H9 (cell line): Measurements from ENCODE around the gene RBM14. TPM values are rescaled to one million over a fixed set of nuclear protein-coding genes. Genes with fewer than 3 reads are reported as not detected.

Source experiments
- DNase-seq: peaks from one replicate; pipeline ENCODE4 v3.0.0-alpha.2; 2017
- H2AFZ ChIP-seq: one replicate; pipeline ENCODE4 v1.6.1; 2013; ENCODE audit warnings: mild to moderate bottlenecking, low read length, control low read depth, moderate library complexity
- H2AK5ac ChIP-seq: 2 replicates; pipeline ENCODE4 v1.6.1; 2013; ENCODE audit warnings: low read length, control low read depth, mixed read lengths; ENCODE audit not compliant: insufficient read length
- H2BK120ac ChIP-seq: one replicate; pipeline ENCODE4 v1.6.1; 2013; ENCODE audit warnings: low read depth, mild to moderate bottlenecking, low read length, control low read depth, inconsistent platforms; ENCODE audit not compliant: poor library complexity, severe bottlenecking
- H2BK12ac ChIP-seq: 2 replicates; pipeline ENCODE4 v1.6.1; 2013; ENCODE audit warnings: low read length, control low read depth, mixed read lengths, low read depth; ENCODE audit not compliant: insufficient read length
- H2BK15ac ChIP-seq: 2 replicates; pipeline ENCODE4 v1.6.1; 2013; ENCODE audit warnings: low read depth, low read length, control low read depth
- H2BK20ac ChIP-seq: one replicate; pipeline ENCODE4 v1.6.1; 2013; ENCODE audit warnings: low read depth, mild to moderate bottlenecking, low read length, control low read depth, inconsistent platforms; ENCODE audit not compliant: poor library complexity, severe bottlenecking
- H2BK5ac ChIP-seq: 2 replicates; pipeline ENCODE4 v1.6.1; 2013; ENCODE audit warnings: low read length, control low read depth, mixed read lengths; ENCODE audit not compliant: insufficient read length
- H3K14ac ChIP-seq: 2 replicates; pipeline ENCODE4 v1.6.1; 2013; ENCODE audit warnings: low read length, control low read depth; ENCODE audit not compliant: insufficient read depth
- H3K18ac ChIP-seq: 2 replicates; pipeline ENCODE4 v1.6.1; 2013; ENCODE audit warnings: low read depth, mild to moderate bottlenecking, mixed read lengths, low read length, control low read depth; ENCODE audit not compliant: insufficient read length
- H3K23ac ChIP-seq: 2 replicates; pipeline ENCODE4 v1.6.1; 2013; ENCODE audit warnings: low read length, control low read depth, mixed read lengths, low read depth; ENCODE audit not compliant: insufficient read length
- H3K23me2 ChIP-seq: 2 replicates; pipeline ENCODE4 v1.6.1; 2013; ENCODE audit warnings: low read depth, mild to moderate bottlenecking, mixed read lengths, low read length, control low read depth; ENCODE audit not compliant: insufficient read length, poor library complexity, severe bottlenecking
- H3K27ac ChIP-seq: 2 replicates; pipeline ENCODE4 v1.5.1; 2013; ENCODE audit warnings: low read length, control low read depth, mixed read lengths, low read depth; ENCODE audit not compliant: insufficient read length
- H3K27me3 ChIP-seq: 2 replicates; pipeline ENCODE4 v1.6.1; 2013; ENCODE audit warnings: low read length, control low read depth, inconsistent platforms; ENCODE audit not compliant: insufficient read depth
- H3K4ac ChIP-seq: 2 replicates; pipeline ENCODE4 v1.6.1; 2013; ENCODE audit warnings: low read depth, mild to moderate bottlenecking, control low read depth, inconsistent platforms, low read length, moderate library complexity
- H3K4me1 ChIP-seq: 2 replicates; pipeline ENCODE4 v1.6.1; 2013; ENCODE audit warnings: low read length, control low read depth, inconsistent platforms; ENCODE audit not compliant: insufficient read depth
- H3K4me2 ChIP-seq: 2 replicates; pipeline ENCODE4 v1.6.1; 2013; ENCODE audit warnings: low read length, control low read depth, mixed read lengths; ENCODE audit not compliant: insufficient read length, insufficient read depth
- H3K56ac ChIP-seq: 2 replicates; pipeline ENCODE4 v1.6.1; 2013; ENCODE audit warnings: low read depth, mild to moderate bottlenecking, mixed read lengths, low read length, control low read depth; ENCODE audit not compliant: insufficient read length
- H3K79me1 ChIP-seq: 2 replicates; pipeline ENCODE4 v1.6.1; 2013; ENCODE audit warnings: low read depth, mild to moderate bottlenecking, moderate library complexity, low read length, control low read depth, inconsistent platforms; ENCODE audit not compliant: insufficient read depth, poor library complexity, severe bottlenecking
- H3K79me2 ChIP-seq: 2 replicates; pipeline ENCODE4 v1.6.1; 2013; ENCODE audit warnings: low read length, control low read depth, inconsistent platforms; ENCODE audit not compliant: insufficient read depth
- H3K9ac ChIP-seq: 2 replicates; pipeline ENCODE4 v1.6.1; 2013; ENCODE audit warnings: low read length, control low read depth, mixed read lengths; ENCODE audit not compliant: insufficient read length; ENCODE audit errors: extremely low read depth
- H3K9me3 ChIP-seq: one replicate; pipeline ENCODE4 v1.6.1; 2013; ENCODE audit warnings: low read depth, low read length, inconsistent platforms; ENCODE audit not compliant: control insufficient read depth
- H3T11ph ChIP-seq: one replicate; pipeline ENCODE4 v1.6.1; 2013; ENCODE audit warnings: mild to moderate bottlenecking, low read length, control low read depth, inconsistent platforms
- H4K20me1 ChIP-seq: one replicate; pipeline ENCODE4 v1.6.1; 2013; ENCODE audit not compliant: control insufficient read depth, insufficient read length, insufficient read depth
- H4K5ac ChIP-seq: 2 replicates; pipeline ENCODE4 v1.6.1; 2013; ENCODE audit warnings: low read depth, mild to moderate bottlenecking, mixed read lengths, low read length, control low read depth; ENCODE audit not compliant: insufficient read length
- H4K8ac ChIP-seq: replicated peaks from 2 replicates; pipeline ENCODE4 v1.6.1; 2013; ENCODE audit warnings: low read length, control low read depth, mixed read lengths, low read depth; ENCODE audit not compliant: insufficient read length
- H4K91ac ChIP-seq: 2 replicates; pipeline ENCODE4 v1.6.1; 2013; ENCODE audit warnings: low read depth, mild to moderate bottlenecking, moderate library complexity, mixed read lengths, low read length, control low read depth; ENCODE audit not compliant: insufficient read length
- H3K27ac Mint-ChIP-seq, 3 experiments: 2 replicates in 2 of 3; 3 replicates in 1 of 3; pipeline ENCODE4 v1.8.0; 2020 to 2021; ENCODE audit warnings: mixed read lengths in 3 of 3, mild to moderate bottlenecking in 1 of 3, moderate library complexity in 1 of 3
- H3K27me3 Mint-ChIP-seq: 2 replicates; pipeline ENCODE4 v1.8.0; 2021; ENCODE audit warnings: low read depth, mild to moderate bottlenecking, moderate library complexity, mixed read lengths
- H3K36me3 Mint-ChIP-seq, 3 experiments: 2 replicates in 2 of 3; 3 replicates in 1 of 3; pipeline ENCODE4 v1.8.0; 2020 to 2021; ENCODE audit warnings: low read depth in 3 of 3, mixed read lengths in 3 of 3; ENCODE audit not compliant: insufficient read depth in 1 of 3
- H3K4me1 Mint-ChIP-seq, 2 experiments: 2 replicates each; pipeline ENCODE4 v1.8.0; 2020; ENCODE audit warnings: mixed read lengths in 2 of 2
- H3K4me3 Mint-ChIP-seq, 2 experiments: 2 replicates in 1 of 2; 3 replicates in 1 of 2; pipeline ENCODE4 v1.8.0; 2020 to 2021; ENCODE audit warnings: mild to moderate bottlenecking in 2 of 2, mixed read lengths in 2 of 2, moderate library complexity in 1 of 2
- H3K9me3 Mint-ChIP-seq, 2 experiments: 2 replicates in 1 of 2; 3 replicates in 1 of 2; pipeline ENCODE4 v1.8.0; 2020; ENCODE audit warnings: mild to moderate bottlenecking in 2 of 2, mixed read lengths in 2 of 2, moderate library complexity in 1 of 2
- WGBS: extraction: QIAGEN DNeasy Blood & Tissue Kit; methylation state at CpG from one replicate; pipeline ENCODE4 v1.1.7; 2013; ENCODE audit warnings: missing lambda C conversion rate, low lambda C conversion rate, mixed read lengths; ENCODE audit not compliant: insufficient read length; ENCODE audit errors: extremely low coverage; 5-methylcytosine and 5-hydroxymethylcytosine counted together
- total RNA-seq: library from RNA; stranded (reverse); gene quantifications from 2 replicates; pipeline ENCODE4 v1.2.1, GENCODE V29; 2021
- TF ChIP-seq, protein P1 (sequence below): fragments of 200-600 bp; sonication (generic); conservative IDR thresholded peaks from 3 replicates; pipeline ENCODE4 v1.8.0; 2021; ENCODE audit warnings: antibody characterized with exemption, mild to moderate bottlenecking

Gene RBM14
- total RNA-seq, 1 experiment from 2014 or later = 171 TPM

- DNase-seq = no peak
- Histone ChIP-seq H3T11ph (no peak overlapping the region), H4K91ac (no peak overlapping the region), H2BK20ac (no peak overlapping the region), H3K79me1 (no peaks in the 10 kb centered on the region), H2BK12ac (no peak overlapping the region), H3K18ac (no peak overlapping the region), H3K23ac (no peak overlapping the region), H3K9me3 (no peaks in the 10 kb centered on the region), H4K5ac (no peak overlapping the region), H3K79me2 (no peaks in the 10 kb centered on the region), H3K9ac (no peak overlapping the region), H4K20me1 (no peaks in the 10 kb centered on the region), H4K8ac (no peak overlapping the region), H3K56ac (no peak overlapping the region), H2BK15ac (no peak overlapping the region), H3K4ac (no peak overlapping the region), H3K14ac (no peak overlapping the region), H3K23me2 (no peaks in the 10 kb centered on the region), H2AK5ac (no peak overlapping the region), H3K4me1 (peaks cover 11% of the 10 kb centered on the region), H3K27me3 (no peaks in the 10 kb centered on the region), H3K4me2 (no peak overlapping the region), H2AFZ (no peak overlapping the region), H2BK5ac (no peak overlapping the region), H3K27ac (no peak overlapping the region), H2BK120ac (no peak overlapping the region)
- Mint-ChIP-seq H3K27ac (no peak overlapping the region), H3K4me3 (no peak overlapping the region), H3K9me3 (peaks cover 3 to 8% of the 10 kb centered on the region in 2 experiments; a peak in 3 of 5 replicates), H3K4me1 (peaks cover 24 to 30% of the 10 kb centered on the region in 2 experiments), H3K27me3 (peaks cover 2% of the 10 kb centered on the region), H3K36me3 (peaks cover 0 to 23% (median 9%) of the 10 kb centered on the region in 3 experiments; a peak in 6 of 7 replicates)
- TF ChIP-seq, protein P1, sequence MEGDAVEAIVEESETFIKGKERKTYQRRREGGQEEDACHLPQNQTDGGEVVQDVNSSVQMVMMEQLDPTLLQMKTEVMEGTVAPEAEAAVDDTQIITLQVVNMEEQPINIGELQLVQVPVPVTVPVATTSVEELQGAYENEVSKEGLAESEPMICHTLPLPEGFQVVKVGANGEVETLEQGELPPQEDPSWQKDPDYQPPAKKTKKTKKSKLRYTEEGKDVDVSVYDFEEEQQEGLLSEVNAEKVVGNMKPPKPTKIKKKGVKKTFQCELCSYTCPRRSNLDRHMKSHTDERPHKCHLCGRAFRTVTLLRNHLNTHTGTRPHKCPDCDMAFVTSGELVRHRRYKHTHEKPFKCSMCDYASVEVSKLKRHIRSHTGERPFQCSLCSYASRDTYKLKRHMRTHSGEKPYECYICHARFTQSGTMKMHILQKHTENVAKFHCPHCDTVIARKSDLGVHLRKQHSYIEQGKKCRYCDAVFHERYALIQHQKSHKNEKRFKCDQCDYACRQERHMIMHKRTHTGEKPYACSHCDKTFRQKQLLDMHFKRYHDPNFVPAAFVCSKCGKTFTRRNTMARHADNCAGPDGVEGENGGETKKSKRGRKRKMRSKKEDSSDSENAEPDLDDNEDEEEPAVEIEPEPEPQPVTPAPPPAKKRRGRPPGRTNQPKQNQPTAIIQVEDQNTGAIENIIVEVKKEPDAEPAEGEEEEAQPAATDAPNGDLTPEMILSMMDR = no peak
- no CpG with 5 or more reads among the region's 15 CpGs for WGBS
Measured at GRCh38 chr11:66567787-66568123, 48.7 kb upstream of the RBM14 start.
